HepG2 (cell line): ENCODE results near the gene APC2. TPM values are rescaled to one million over a fixed set of nuclear protein-coding genes. Genes with fewer than 3 reads are reported as not detected.

Source experiments
- AKAP8 ChIP-seq: sonication (generic); formaldehyde crosslinking; IDR thresholded peaks from 2 replicates; pipeline ENCODE4 v1.5.1; 2020; ENCODE audit warnings: mild to moderate bottlenecking, missing genetic modification reagents
- PRPF4 ChIP-seq: fragments of 200-400 bp; formaldehyde crosslinking; IDR thresholded peaks from 2 replicates; pipeline ENCODE4 v1.6.1; 2016; ENCODE audit warnings: low read length, low read depth; ENCODE audit not compliant: poor library complexity, severe bottlenecking
- SAFB2 ChIP-seq: sonication (generic); formaldehyde crosslinking; IDR thresholded peaks from 2 replicates; pipeline ENCODE4 v1.5.1; 2020; ENCODE audit warnings: missing genetic modification reagents, low read depth, mild to moderate bottlenecking, borderline replicate concordance
- SNAPC2 ChIP-seq: sonication (generic); formaldehyde crosslinking; IDR thresholded peaks from 2 replicates; pipeline ENCODE4 v1.8.1; 2022; ENCODE audit warnings: mild to moderate bottlenecking, missing genetic modification reagents
- SNAPC4 ChIP-seq: sonication (generic); formaldehyde crosslinking; IDR thresholded peaks from 2 replicates; pipeline ENCODE4 v1.4.0; 2020; ENCODE audit warnings: mild to moderate bottlenecking, missing genetic modification reagents
- THRA ChIP-seq: sonication (generic); formaldehyde crosslinking; IDR thresholded peaks from 2 replicates; pipeline ENCODE4 v1.4.0; 2020; ENCODE audit warnings: missing genetic modification reagents, borderline replicate concordance
- TRIM22 ChIP-seq: fragments of 450-650 bp; IDR thresholded peaks from 2 replicates; pipeline ENCODE4 v1.6.1; 2017
- ZBTB44 ChIP-seq: sonication (generic); formaldehyde crosslinking; IDR thresholded peaks from 2 replicates; pipeline ENCODE4 v1.4.0; 2020; ENCODE audit warnings: missing genetic modification reagents
- ZFP36 ChIP-seq: fragments of 150-350 bp; IDR thresholded peaks from 2 replicates; pipeline ENCODE4 v1.6.1; 2018; ENCODE audit warnings: borderline replicate concordance, low read length, low read depth; ENCODE audit not compliant: partially characterized antibody
- ZNF331 ChIP-seq: sonication (generic); formaldehyde crosslinking; IDR thresholded peaks from 2 replicates; pipeline ENCODE4 v1.4.0; 2020; ENCODE audit warnings: missing genetic modification reagents
- ZNF605 ChIP-seq: sonication (generic); formaldehyde crosslinking; IDR thresholded peaks from 2 replicates; pipeline ENCODE4 v1.8.0; 2022; ENCODE audit warnings: mild to moderate bottlenecking, missing genetic modification reagents
- ZNF747 ChIP-seq: sonication (generic); formaldehyde crosslinking; IDR thresholded peaks from 2 replicates; pipeline ENCODE4 v1.8.1; 2023; ENCODE audit warnings: missing genetic modification reagents, mild to moderate bottlenecking, borderline replicate concordance
- ZNF770 ChIP-seq: sonication (generic); formaldehyde crosslinking; IDR thresholded peaks from 2 replicates; pipeline ENCODE4 v1.5.0; 2020; ENCODE audit warnings: mild to moderate bottlenecking, missing genetic modification reagents
- ZNF773 ChIP-seq: sonication (generic); formaldehyde crosslinking; IDR thresholded peaks from 2 replicates; pipeline ENCODE4 v1.4.0; 2020; ENCODE audit warnings: missing genetic modification reagents, borderline replicate concordance
- polyA plus RNA-seq, 8 experiments: library from polyadenylated mRNA; depleted of rRNA in 3 of 8; stranded (reverse) in 7 of 8; unstranded in 1 of 8; fragments of >200 nt; fragmentation: Illumina TruSeq in 4 of 8; extraction: Trizol in 4 of 8; gene quantifications; 2 replicates each; pipeline versions ENCODE4 v1.2.1 to v1.2.3, GENCODE V29; 2011 to 2016; ENCODE audit warnings: low read depth in 4 of 8, missing spikeins in 1 of 8, mixed read lengths in 1 of 8; ENCODE audit not compliant: insufficient read depth in 1 of 8
- total RNA-seq, 5 experiments: library from RNA; depleted of rRNA; stranded (reverse); fragments of >200 nt; fragmentation: Illumina TruSeq; extraction: Trizol; gene quantifications; 2 replicates each; pipeline ENCODE4 v1.2.3, GENCODE V29; 2016; ENCODE audit warnings: low read depth in 1 of 5

The APC2 gene
- total and polyA plus RNA-seq, 2 of the 13 experiments (the other 11 are each of a cell fraction or from before 2014, with no cell fraction given) = 0.08 to 0.22 TPM

GRCh38 chr19:1473085-1473851 lies 23.3 kb downstream of the APC2 start (continued):
- no peak for TF ChIP-seq SNAPC4 (CRISPR knock-in tag)
- TF ChIP-seq ZNF747 (CRISPR knock-in tag) = no peak
- no peak for TF ChIP-seq TRIM22
- no peak for TF ChIP-seq PRPF4
- peak; percentile 54 for TF ChIP-seq AKAP8 (CRISPR knock-in tag)
- no peak for TF ChIP-seq ZNF331 (CRISPR knock-in tag)
- no peak for TF ChIP-seq SAFB2 (CRISPR knock-in tag)
- no peak for TF ChIP-seq ZNF770
- no peak for TF ChIP-seq SNAPC2
- no peak for TF ChIP-seq ZNF773 (CRISPR knock-in tag)
- no peak for TF ChIP-seq ZFP36
- no peak for TF ChIP-seq THRA (CRISPR knock-in tag)
- TF ChIP-seq ZNF605 (CRISPR knock-in tag) = no peak
- TF ChIP-seq ZBTB44 (CRISPR knock-in tag) = no peak
